Calu3 (cell line): Measurements from ENCODE around the gene CPEB2. TPM values are rescaled to one million over a fixed set of nuclear protein-coding genes. Genes with fewer than 3 reads are reported as not detected.

ENCODE experiments used
- BruUV-seq: library from RNA; stranded (reverse); fragments of 400-500 nt; replicated peaks from 2 replicates; lab custom pipeline; 2021; lab: Mats Ljungman, UMichigan
- CTCF ChIA-PET: fragments of 300-600 bp; sonication (Branson Sonifier 250); formaldehyde crosslinking; loops from one replicate; lab custom pipeline; 2022; ENCODE audit warnings: antibody characterized with exemption; lab: Charles Lee
- DNase-seq: peaks from one replicate; pipeline ENCODE4 v3.0.0; 2022
- H3K27ac Mint-ChIP-seq: one replicate; pipeline ENCODE4 v1.8.0; 2022; ENCODE audit warnings: mixed read lengths; ENCODE audit not compliant: unreplicated experiment
- H3K27me3 Mint-ChIP-seq: one replicate; pipeline ENCODE4 v1.8.0; 2022; ENCODE audit warnings: mixed read lengths; ENCODE audit not compliant: unreplicated experiment
- H3K36me3 Mint-ChIP-seq: one replicate; pipeline ENCODE4 v1.8.0; 2022; ENCODE audit warnings: mild to moderate bottlenecking, moderate library complexity, mixed read lengths; ENCODE audit not compliant: insufficient read depth, unreplicated experiment
- H3K4me1 Mint-ChIP-seq: one replicate; pipeline ENCODE4 v1.8.0; 2022; ENCODE audit warnings: mild to moderate bottlenecking, low read depth, mixed read lengths; ENCODE audit not compliant: unreplicated experiment
- H3K4me3 Mint-ChIP-seq: one replicate; pipeline ENCODE4 v1.8.0; 2022; ENCODE audit warnings: mild to moderate bottlenecking, low read depth, moderate library complexity, mixed read lengths; ENCODE audit not compliant: unreplicated experiment
- H3K9me3 Mint-ChIP-seq: one replicate; pipeline ENCODE4 v1.8.0; 2022; ENCODE audit warnings: low read depth, mixed read lengths; ENCODE audit not compliant: unreplicated experiment
- CTCF ChIP-seq: fragments of 200-600 bp; IDR thresholded peaks from one replicate; pipeline ENCODE4 v1.8.0; 2022; ENCODE audit warnings: antibody characterized with exemption; ENCODE audit not compliant: unreplicated experiment
- intact Hi-C: fragments of 100-400 bp; cut with micrococcal nuclease; formaldehyde crosslinking; loops from one replicate; pipeline ENCODE4 v1.10.0; 2022; ENCODE audit not compliant: unreplicated experiment
- total RNA-seq: library from RNA; stranded (reverse); gene quantifications from 2 replicates; pipeline ENCODE4 v1.2.3, GENCODE V29; 2022

The CPEB2 gene
- total RNA-seq, 1 experiment from 2014 or later: 7.3 TPM

GRCh38 chr4:15018361-15018760 lies 16.1 kb downstream of the CPEB2 start:
- no peak for DNase-seq
- no TSS peak for BruUV-seq
- H3K36me3 Mint-ChIP-seq: peaks cover 5% of the 10 kb centered on the region
- CTCF ChIA-PET: no interaction called here
- no peak for TF ChIP-seq CTCF
- H3K4me3 Mint-ChIP-seq: no peak overlapping the region
- no peaks in the 10 kb centered on the region for H3K27me3 Mint-ChIP-seq
- H3K4me1 Mint-ChIP-seq: no peaks in the 10 kb centered on the region
- H3K9me3 Mint-ChIP-seq: no peaks in the 10 kb centered on the region
- no peak overlapping the region for H3K27ac Mint-ChIP-seq
- intact Hi-C loops: no loop called here

GRCh38 chr4:15020502-15021286 lies 18.4 kb downstream of the CPEB2 start:
- no TSS peak for BruUV-seq
- H3K9me3 Mint-ChIP-seq: no peaks in the 10 kb centered on the region
- peaks cover 5% of the 10 kb centered on the region for H3K36me3 Mint-ChIP-seq
- CTCF ChIA-PET: no interaction called here
- H3K4me3 Mint-ChIP-seq: no peak overlapping the region
- no peaks in the 10 kb centered on the region for H3K4me1 Mint-ChIP-seq
- intact Hi-C loops: no loop called here
- no peak for TF ChIP-seq CTCF
- no peak for DNase-seq
- H3K27ac Mint-ChIP-seq: no peak overlapping the region
- no peaks in the 10 kb centered on the region for H3K27me3 Mint-ChIP-seq

- no TSS peak for BruUV-seq
- intact Hi-C loops: no loop called here
- CTCF ChIA-PET: no interaction called here
- H3K4me3 Mint-ChIP-seq: no peak overlapping the region
- peaks cover 5% of the 10 kb centered on the region for H3K36me3 Mint-ChIP-seq
- TF ChIP-seq CTCF: no peak
- no peak overlapping the region for H3K27ac Mint-ChIP-seq
- H3K9me3 Mint-ChIP-seq: no peaks in the 10 kb centered on the region
- no peak for DNase-seq
- no peaks in the 10 kb centered on the region for H3K27me3 Mint-ChIP-seq
- no peaks in the 10 kb centered on the region for H3K4me1 Mint-ChIP-seq
Observed at GRCh38 chr4:15021311-15021710, 19.0 kb downstream of the CPEB2 start.

GRCh38 chr4:15021946-15022345 lies 19.7 kb downstream of the CPEB2 start:
- BruUV-seq: no TSS peak
- CTCF ChIA-PET: no interaction called here

More at GRCh38 chr4:15021946-15022345, 19.7 kb downstream of the CPEB2 start:
- H3K4me1 Mint-ChIP-seq: no peaks in the 10 kb centered on the region
- no peak for DNase-seq
- TF ChIP-seq CTCF: no peak
- peaks cover 5% of the 10 kb centered on the region for H3K36me3 Mint-ChIP-seq
- no peak overlapping the region for H3K27ac Mint-ChIP-seq
- intact Hi-C loops: no loop called here
- H3K9me3 Mint-ChIP-seq: no peaks in the 10 kb centered on the region
- no peaks in the 10 kb centered on the region for H3K27me3 Mint-ChIP-seq
- no peak overlapping the region for H3K4me3 Mint-ChIP-seq
